Hepatocyte (in vitro differentiated cells): ENCODE data around the gene OSBP2.

ENCODE experiments used
- EZH2 ChIP-seq: fragments of 200-600 bp; sonication (generic); IDR thresholded peaks from 2 replicates; pipeline ENCODE4 v1.6.1; 2016; ENCODE audit warnings: antibody characterized with exemption, mild to moderate bottlenecking, borderline replicate concordance
- EZH2phosphoT487 ChIP-seq: fragments of 200-600 bp; sonication (generic); IDR thresholded peaks from one replicate; pipeline ENCODE4 v1.6.1; 2018; ENCODE audit warnings: antibody characterized with exemption, mild to moderate bottlenecking, low read depth, moderate library complexity; ENCODE audit not compliant: unreplicated experiment, severe bottlenecking
- TF ChIP-seq, protein P1 (sequence below): fragments of 200-600 bp; sonication (generic); IDR thresholded peaks from 2 replicates; pipeline ENCODE4 v1.5.1; 2016; ENCODE audit warnings: antibody characterized with exemption, mild to moderate bottlenecking; ENCODE audit not compliant: poor library complexity

DNA sequence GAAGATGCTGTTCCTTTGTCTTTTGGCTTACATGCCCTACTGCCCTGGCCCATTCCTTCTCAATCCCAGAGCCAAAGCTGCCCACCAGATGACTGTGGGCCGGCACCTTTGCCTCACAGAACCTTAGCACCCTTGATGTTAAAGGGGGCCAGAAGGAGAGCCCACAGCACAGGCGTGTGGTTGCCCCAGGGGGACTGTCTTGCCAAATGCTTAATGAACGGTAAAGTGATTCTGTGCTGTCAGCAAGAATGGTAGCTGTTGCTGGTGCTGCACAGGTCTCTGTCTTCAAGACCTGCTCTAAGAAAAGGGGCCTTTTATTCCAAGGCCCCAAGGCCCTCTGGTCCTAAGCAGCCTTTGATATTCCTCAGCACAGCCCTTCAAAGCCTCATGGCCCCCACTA, 160.6 kb downstream of the OSBP2 start:
- TF ChIP-seq EZH2 (no peak), EZH2phosphoT487 (no peak)
- TF ChIP-seq, protein P1, sequence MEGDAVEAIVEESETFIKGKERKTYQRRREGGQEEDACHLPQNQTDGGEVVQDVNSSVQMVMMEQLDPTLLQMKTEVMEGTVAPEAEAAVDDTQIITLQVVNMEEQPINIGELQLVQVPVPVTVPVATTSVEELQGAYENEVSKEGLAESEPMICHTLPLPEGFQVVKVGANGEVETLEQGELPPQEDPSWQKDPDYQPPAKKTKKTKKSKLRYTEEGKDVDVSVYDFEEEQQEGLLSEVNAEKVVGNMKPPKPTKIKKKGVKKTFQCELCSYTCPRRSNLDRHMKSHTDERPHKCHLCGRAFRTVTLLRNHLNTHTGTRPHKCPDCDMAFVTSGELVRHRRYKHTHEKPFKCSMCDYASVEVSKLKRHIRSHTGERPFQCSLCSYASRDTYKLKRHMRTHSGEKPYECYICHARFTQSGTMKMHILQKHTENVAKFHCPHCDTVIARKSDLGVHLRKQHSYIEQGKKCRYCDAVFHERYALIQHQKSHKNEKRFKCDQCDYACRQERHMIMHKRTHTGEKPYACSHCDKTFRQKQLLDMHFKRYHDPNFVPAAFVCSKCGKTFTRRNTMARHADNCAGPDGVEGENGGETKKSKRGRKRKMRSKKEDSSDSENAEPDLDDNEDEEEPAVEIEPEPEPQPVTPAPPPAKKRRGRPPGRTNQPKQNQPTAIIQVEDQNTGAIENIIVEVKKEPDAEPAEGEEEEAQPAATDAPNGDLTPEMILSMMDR = no peak
